NCI-H1105 (cell line): ENCODE measurements around the gene SPECC1L.

ENCODE experiments used
- DNase-seq: peaks from one replicate; lab custom pipeline; 2025; lab: John Stamatoyannopoulos, UW

SPECC1L gene

GRCh38 chr22:24359452-24360120 is 89.0 kb downstream of the SPECC1L start:
- no peak for DNase-seq

GRCh38 chr22:24361976-24362646 is 91.5 kb downstream of the SPECC1L start:
- DNase-seq, result no peak

GRCh38 chr22:24363243-24363642 is 92.6 kb downstream of the SPECC1L start:
- DNase-seq, result no peak

GRCh38 chr22:24366701-24367100 is 96.1 kb downstream of the SPECC1L start:
- no peak for DNase-seq

GRCh38 chr22:24367841-24368240 is 97.2 kb downstream of the SPECC1L start:
- no peak for DNase-seq

- DNase-seq, result no peak
Observed at GRCh38 chr22:24370401-24370800, 99.8 kb downstream of the SPECC1L start.

GRCh38 chr22:24376002-24376401 is 105.4 kb downstream of the SPECC1L start:
- no peak for DNase-seq

GRCh38 chr22:24376586-24376985 is 106.0 kb downstream of the SPECC1L start:
- no peak for DNase-seq

GRCh38 chr22:24379536-24379935 is 108.9 kb downstream of the SPECC1L start:
- no peak for DNase-seq

GRCh38 chr22:24380220-24380904 is 109.7 kb downstream of the SPECC1L start:
- no peak for DNase-seq

GRCh38 chr22:24380905-24381230 is 110.2 kb downstream of the SPECC1L start:
- DNase-seq, result no peak

GRCh38 chr22:24383061-24383460 is 112.4 kb downstream of the SPECC1L start:
- DNase-seq, result no peak

- no peak for DNase-seq
Observed at GRCh38 chr22:24384131-24384530, 113.5 kb downstream of the SPECC1L start.

GRCh38 chr22:24386937-24387471 is 116.4 kb downstream of the SPECC1L start:
- DNase-seq, result no peak

- DNase-seq, result no peak
Observed at GRCh38 chr22:24389680-24390079, 119.0 kb downstream of the SPECC1L start.

GRCh38 chr22:24390156-24390555 is 119.5 kb downstream of the SPECC1L start:
- no peak for DNase-seq

- no peak for DNase-seq
Observed at GRCh38 chr22:24390576-24390975, 119.9 kb downstream of the SPECC1L start.

- no peak for DNase-seq
Observed at GRCh38 chr22:24391836-24392217, 121.2 kb downstream of the SPECC1L start.

- DNase-seq, result no peak
Observed at GRCh38 chr22:24392218-24392931, 121.7 kb downstream of the SPECC1L start.

- DNase-seq, result no peak
Observed at GRCh38 chr22:24393012-24393559, 122.5 kb downstream of the SPECC1L start.

GRCh38 chr22:24393848-24394247 is 123.2 kb downstream of the SPECC1L start:
- no peak for DNase-seq

- no peak for DNase-seq
Observed at GRCh38 chr22:24394254-24394653, 123.6 kb downstream of the SPECC1L start.
